Measurements from ENCODE around the gene POLA1.
"Not testable (repeated sequence)": the region's sequence is repeated elsewhere in the genome, so short reads cannot be mapped to it uniquely, and the experiment has no call there.

POLA1 gene

DNA sequence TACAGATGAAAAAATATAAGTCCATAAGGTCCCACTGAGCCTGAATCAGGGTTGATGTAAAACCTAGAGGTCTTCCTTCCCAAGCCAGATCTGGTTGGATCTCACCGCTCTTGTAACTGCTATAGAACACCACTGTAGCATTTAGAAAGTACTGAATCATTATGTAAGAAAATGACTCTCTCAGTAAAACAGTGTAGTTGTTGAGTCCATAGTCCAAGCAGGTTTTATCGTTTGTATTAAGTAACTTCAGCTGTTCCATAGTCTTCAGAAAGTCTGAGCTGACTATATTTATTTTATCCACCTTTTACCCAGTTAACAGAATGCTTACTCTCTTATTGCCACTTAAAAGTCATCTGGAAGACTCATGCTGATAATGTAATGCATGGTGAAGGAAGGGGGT, 82.2 kb downstream of the POLA1 start:
- no peak for TF ChIP-seq JUND (IDR thresholded peaks at IDR 0.05; ENCODE audit: low read depth)
- in situ Hi-C loops (cut with HindIII; ENCODE audit: low pct_unique_long_range_greater_than_20kb, low sequenced_read_pairs) = no loop called here
- DNase-seq (ENCODE audit: low read depth in 1 of 2, low spot score in 1 of 2) = no peak

DNA sequence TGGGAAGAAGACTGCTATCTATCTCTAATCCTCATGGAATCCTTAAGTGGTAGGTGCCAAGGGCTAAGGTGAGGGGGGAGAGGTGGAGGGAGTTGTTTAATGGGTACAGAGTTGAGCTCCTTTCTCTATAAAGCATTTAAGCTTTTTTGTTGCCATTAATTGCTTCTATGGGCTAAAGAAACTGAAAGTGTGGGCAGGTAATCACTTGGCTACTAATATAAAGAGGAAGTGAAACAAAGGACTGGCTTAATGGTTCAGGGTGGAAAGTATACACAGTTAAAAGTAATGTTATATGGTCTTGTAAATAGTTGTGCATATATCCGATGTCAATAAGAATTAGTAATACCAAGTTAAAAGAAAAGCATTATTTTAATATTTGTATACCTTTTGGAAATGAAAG, 83.9 kb downstream of the POLA1 start:
- TF ChIP-seq JUND (IDR thresholded peaks at IDR 0.05; ENCODE audit: low read depth) = no peak
- in situ Hi-C loops (cut with HindIII; ENCODE audit: low pct_unique_long_range_greater_than_20kb, low sequenced_read_pairs) = no loop called here
- no peak for DNase-seq (ENCODE audit: low read depth in 1 of 2, low spot score in 1 of 2)

- TF ChIP-seq JUND (IDR thresholded peaks at IDR 0.05; ENCODE audit: low read depth) = no peak
- no peak for DNase-seq (ENCODE audit: low read depth in 1 of 2, low spot score in 1 of 2)
- in situ Hi-C loops (cut with HindIII; ENCODE audit: low pct_unique_long_range_greater_than_20kb, low sequenced_read_pairs) = no loop called here
Observed at GRCh38 chrX:24782011-24782410, 88.3 kb downstream of the POLA1 start.

GRCh38 chrX:24789047-24789446, 95.3 kb downstream of the POLA1 start:
- no peak for TF ChIP-seq JUND (IDR thresholded peaks at IDR 0.05; ENCODE audit: low read depth)
- in situ Hi-C loops (cut with HindIII; ENCODE audit: low pct_unique_long_range_greater_than_20kb, low sequenced_read_pairs) = no loop called here
- no peak for DNase-seq (ENCODE audit: low read depth in 1 of 2, low spot score in 1 of 2)

- no peak for TF ChIP-seq JUND (IDR thresholded peaks at IDR 0.05; ENCODE audit: low read depth)
- no peak for DNase-seq (ENCODE audit: low read depth in 1 of 2, low spot score in 1 of 2)
- in situ Hi-C loops (cut with HindIII; ENCODE audit: low pct_unique_long_range_greater_than_20kb, low sequenced_read_pairs) = no loop called here
Observed at GRCh38 chrX:24790166-24790565, 96.4 kb downstream of the POLA1 start.

DNA sequence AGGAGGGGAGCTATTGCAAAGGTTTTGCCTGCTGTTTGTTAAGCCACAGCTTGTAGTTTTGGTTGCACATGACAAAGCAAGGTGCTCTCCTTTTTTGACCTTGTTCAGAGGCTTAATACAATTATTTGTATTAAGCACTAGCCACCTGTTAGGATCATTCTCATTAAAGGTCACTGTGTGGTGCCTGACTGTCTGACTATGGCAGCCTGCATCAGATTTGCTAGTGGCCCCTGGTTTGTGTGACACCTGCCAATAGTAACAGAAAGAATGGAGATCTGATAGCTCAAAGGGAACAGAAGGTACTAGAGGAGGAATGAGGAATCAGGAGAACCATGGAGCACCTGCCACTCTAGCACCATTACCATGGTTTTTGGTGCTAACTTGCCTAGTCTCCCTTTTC, 102.5 kb downstream of the POLA1 start:
- no peak for DNase-seq (ENCODE audit: low read depth in 1 of 2, low spot score in 1 of 2)
- TF ChIP-seq JUND (IDR thresholded peaks at IDR 0.05; ENCODE audit: low read depth) = no peak
- in situ Hi-C loops (cut with HindIII; ENCODE audit: low pct_unique_long_range_greater_than_20kb, low sequenced_read_pairs) = no loop called here

DNA sequence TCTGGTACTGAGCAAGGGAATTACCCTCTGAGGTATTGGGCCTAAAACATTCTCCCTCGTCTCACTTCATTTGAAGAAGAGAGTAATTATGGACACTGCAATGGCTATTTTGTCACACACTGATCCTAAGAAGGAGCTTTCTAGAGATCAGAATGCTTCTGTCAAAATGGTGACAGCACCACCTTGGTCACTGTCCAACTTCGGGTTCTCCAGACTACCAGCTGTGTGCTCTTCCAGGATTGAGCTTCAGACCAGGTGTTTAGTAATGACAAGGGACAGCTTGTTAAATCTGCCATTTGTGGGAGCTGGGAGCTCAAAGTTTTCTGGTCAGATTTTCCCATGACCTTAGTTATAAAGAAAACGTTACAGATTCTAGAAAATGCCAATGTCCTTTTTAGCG, 105.4 kb downstream of the POLA1 start:
- in situ Hi-C loops (cut with HindIII; ENCODE audit: low pct_unique_long_range_greater_than_20kb, low sequenced_read_pairs) = no loop called here
- DNase-seq (ENCODE audit: low read depth in 1 of 2, low spot score in 1 of 2) = no peak
- no peak for TF ChIP-seq JUND (IDR thresholded peaks at IDR 0.05; ENCODE audit: low read depth)

DNA sequence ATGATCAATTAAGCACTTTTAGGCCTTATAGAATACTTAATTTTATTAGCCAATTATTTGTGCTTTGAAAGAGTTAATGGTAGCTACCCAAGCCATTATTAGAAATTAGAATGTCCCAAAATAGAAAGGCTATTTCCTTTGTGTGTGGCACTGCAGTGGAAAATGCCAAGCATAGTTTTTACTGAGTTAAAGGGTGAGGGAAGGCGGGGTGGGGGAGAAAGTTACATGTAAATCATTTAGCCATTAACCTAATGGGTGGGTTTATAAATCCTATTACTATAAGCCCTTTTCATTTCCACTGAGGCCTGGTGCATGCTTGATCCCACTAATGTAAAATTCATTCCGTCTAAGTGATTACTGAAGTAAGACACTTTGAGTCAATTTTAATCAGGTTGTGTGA, 105.8 kb downstream of the POLA1 start:
- no peak for DNase-seq (ENCODE audit: low read depth in 1 of 2, low spot score in 1 of 2)
- no peak for TF ChIP-seq JUND (IDR thresholded peaks at IDR 0.05; ENCODE audit: low read depth)
- in situ Hi-C loops (cut with HindIII; ENCODE audit: low pct_unique_long_range_greater_than_20kb, low sequenced_read_pairs) = no loop called here

DNA sequence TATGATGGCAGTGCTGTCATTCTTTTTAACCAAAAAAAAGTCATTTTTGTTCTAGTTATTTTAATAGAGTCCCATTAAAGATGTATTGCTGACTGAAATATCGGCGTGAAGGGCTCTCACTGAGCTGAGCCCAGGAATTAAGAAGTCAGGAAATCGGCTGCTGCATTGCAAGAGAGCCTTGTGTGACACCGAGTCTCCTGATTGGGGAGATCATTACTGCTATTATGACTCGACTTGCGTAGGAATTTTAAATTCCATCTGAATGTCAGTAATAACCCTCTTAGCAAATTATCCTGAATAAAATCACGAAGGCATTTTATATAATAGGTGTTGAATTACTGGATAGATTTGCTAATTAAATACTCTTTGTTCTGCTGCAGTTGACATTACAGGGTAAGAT, 111.5 kb downstream of the POLA1 start:
- in situ Hi-C loops (cut with HindIII; ENCODE audit: low pct_unique_long_range_greater_than_20kb, low sequenced_read_pairs) = no loop called here
- TF ChIP-seq JUND (IDR thresholded peaks at IDR 0.05; ENCODE audit: low read depth) = no peak
- DNase-seq (ENCODE audit: low read depth in 1 of 2, low spot score in 1 of 2) = no peak

DNA sequence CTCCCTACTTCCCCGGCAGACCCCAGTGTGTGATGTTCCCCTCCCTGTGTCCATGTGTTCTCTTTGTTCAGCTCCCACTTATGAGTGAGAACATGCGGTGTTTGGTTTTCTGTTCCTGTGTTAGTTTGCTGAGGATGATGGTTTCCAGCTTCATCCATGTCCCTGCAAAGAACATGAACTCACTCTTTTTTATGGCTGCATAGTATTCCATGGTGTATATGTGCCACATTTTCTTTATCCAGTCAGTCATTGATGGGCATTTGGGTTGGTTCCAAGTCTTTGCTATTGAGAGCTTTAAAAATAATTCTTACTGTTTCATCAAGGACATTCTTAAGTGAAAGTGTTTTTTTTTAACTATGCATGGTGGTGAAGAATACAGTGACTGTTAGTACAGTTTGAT, 126.1 kb downstream of the POLA1 start:
- in situ Hi-C loops (cut with HindIII; ENCODE audit: low pct_unique_long_range_greater_than_20kb, low sequenced_read_pairs); DNase-seq (ENCODE audit: low read depth in 1 of 2, low spot score in 1 of 2): not testable (repeated sequence)

- in situ Hi-C loops (cut with HindIII; ENCODE audit: low pct_unique_long_range_greater_than_20kb, low sequenced_read_pairs) = no loop called here
- DNase-seq (ENCODE audit: low read depth in 1 of 2, low spot score in 1 of 2) = no peak
- TF ChIP-seq JUND (IDR thresholded peaks at IDR 0.05; ENCODE audit: low read depth) = no peak
Observed at GRCh38 chrX:24828147-24828546, 134.4 kb downstream of the POLA1 start.

- TF ChIP-seq JUND (IDR thresholded peaks at IDR 0.05; ENCODE audit: low read depth) = no peak
- in situ Hi-C loops (cut with HindIII; ENCODE audit: low pct_unique_long_range_greater_than_20kb, low sequenced_read_pairs) = no loop called here
- DNase-seq (ENCODE audit: low read depth in 1 of 2, low spot score in 1 of 2) = no peak
Observed at GRCh38 chrX:24828600-24828999, 134.9 kb downstream of the POLA1 start.

- in situ Hi-C loops (cut with HindIII; ENCODE audit: low pct_unique_long_range_greater_than_20kb, low sequenced_read_pairs) = no loop called here
- TF ChIP-seq JUND (IDR thresholded peaks at IDR 0.05; ENCODE audit: low read depth) = no peak
- DNase-seq (ENCODE audit: low read depth in 1 of 2, low spot score in 1 of 2) = no peak
Observed at GRCh38 chrX:24833695-24834094, 140.0 kb downstream of the POLA1 start.

DNA sequence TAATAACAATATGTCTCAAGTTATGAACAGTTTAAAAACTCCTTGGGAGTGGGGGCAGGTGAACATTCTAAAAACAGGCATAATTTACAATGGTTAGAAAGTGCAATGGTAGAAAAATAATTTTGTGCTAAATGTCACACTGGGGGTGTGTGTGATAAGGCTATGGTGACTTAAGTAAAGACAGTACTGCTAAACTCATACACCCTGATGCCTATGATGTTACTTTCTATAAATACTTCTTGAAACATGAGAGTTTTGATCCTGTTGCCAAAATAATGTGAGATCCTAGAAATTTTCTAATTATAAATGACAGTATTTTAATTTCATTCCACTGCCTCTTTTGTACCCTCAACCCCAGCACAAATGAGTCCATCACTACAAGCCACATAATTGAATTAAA, 144.2 kb downstream of the POLA1 start:
- no peak for TF ChIP-seq JUND (IDR thresholded peaks at IDR 0.05; ENCODE audit: low read depth)
- in situ Hi-C loops (cut with HindIII; ENCODE audit: low pct_unique_long_range_greater_than_20kb, low sequenced_read_pairs) = no loop called here
- DNase-seq (ENCODE audit: low read depth in 1 of 2, low spot score in 1 of 2) = no peak

DNA sequence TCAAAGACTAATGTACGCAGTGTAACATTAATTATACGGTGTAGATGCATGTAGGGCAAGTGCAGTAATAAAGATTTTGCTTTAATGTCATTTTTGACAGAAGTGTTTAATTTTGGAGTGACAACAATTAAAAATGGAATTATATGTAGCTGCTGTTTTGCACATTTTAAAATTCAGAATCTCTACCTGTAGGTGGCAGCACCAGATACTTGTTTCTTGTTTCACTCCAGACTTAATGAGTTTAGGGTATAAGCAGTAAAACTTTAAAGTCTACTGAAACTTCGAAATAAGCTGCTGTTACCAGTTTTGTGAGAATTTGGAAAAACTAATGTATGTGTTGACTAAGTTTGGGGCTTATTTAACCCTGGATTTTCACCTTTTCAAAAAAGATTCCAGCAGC, 144.9 kb downstream of the POLA1 start:
- in situ Hi-C loops (cut with HindIII; ENCODE audit: low pct_unique_long_range_greater_than_20kb, low sequenced_read_pairs) = no loop called here

More for the DNA sequence above, 144.9 kb downstream of the POLA1 start:
- DNase-seq (ENCODE audit: low read depth in 1 of 2, low spot score in 1 of 2) = peak in 1 of 2 experiments; percentile 53
- TF ChIP-seq JUND (IDR thresholded peaks at IDR 0.05; ENCODE audit: low read depth) = no peak
